Epithelial cell of proximal tubule (primary cell): Measurements from ENCODE around the gene UNC13D. TPM values are rescaled to one million over a fixed set of nuclear protein-coding genes. Genes with fewer than 3 reads are reported as not detected.
"Not testable (repeated sequence)": the region's sequence is repeated elsewhere in the genome, so short reads cannot be mapped to it uniquely, and the experiment has no call there.

Source experiments
- DNase-seq: peaks from one replicate; pipeline ENCODE4 v3.0.0-alpha.2; 2011; ENCODE audit warnings: low read depth
- H3K4me3 ChIP-seq: 2 replicates; pipeline ENCODE4 v1.5.1; 2011; ENCODE audit warnings: low read depth, mild to moderate bottlenecking, low read length
- CTCF ChIP-seq: conservative IDR thresholded peaks from 2 replicates; pipeline ENCODE4 v1.5.1; 2012; ENCODE audit warnings: low read depth, mild to moderate bottlenecking, low read length
- total RNA-seq: library from RNA; depleted of rRNA; stranded (reverse); fragments of >200 nt; gene quantifications from 2 replicates; pipeline ENCODE4 v1.2.3, GENCODE V29; 2015

UNC13D gene
- total RNA-seq, 1 donor from 2014 or later, result 9.2 TPM

- H3K4me3 ChIP-seq, result no peak overlapping the region
- no peak for DNase-seq
- TF ChIP-seq CTCF, result no peak
Observed at GRCh38 chr17:75873587-75874322, 29.6 kb upstream of the UNC13D start.

- no peak for TF ChIP-seq CTCF
- no peak for DNase-seq
- no peak overlapping the region for H3K4me3 ChIP-seq
Observed at GRCh38 chr17:75872434-75873351, 28.5 kb upstream of the UNC13D start.

- not testable (repeated sequence) for H3K4me3 ChIP-seq, DNase-seq
Observed at GRCh38 chr17:75870228-75870627, 26.0 kb upstream of the UNC13D start.

GRCh38 chr17:75869282-75870141, 25.3 kb upstream of the UNC13D start:
- no peak for DNase-seq
- no peak overlapping the region for H3K4me3 ChIP-seq

GRCh38 chr17:75868730-75869281, 24.6 kb upstream of the UNC13D start:
- not testable (repeated sequence) for H3K4me3 ChIP-seq, DNase-seq

More at GRCh38 chr17:75869282-75870141, 25.3 kb upstream of the UNC13D start:
- no peak for TF ChIP-seq CTCF

GRCh38 chr17:75865404-75866188, 21.4 kb upstream of the UNC13D start:
- not testable (repeated sequence) for H3K4me3 ChIP-seq, DNase-seq

- H3K4me3 ChIP-seq, DNase-seq: not testable (repeated sequence)
Observed at GRCh38 chr17:75864887-75865286, 20.7 kb upstream of the UNC13D start.

GRCh38 chr17:75864448-75864871, 20.3 kb upstream of the UNC13D start:
- no peak for DNase-seq

More at GRCh38 chr17:75864448-75864871, 20.3 kb upstream of the UNC13D start:
- TF ChIP-seq CTCF, result no peak
- H3K4me3 ChIP-seq, result no peak overlapping the region
